H1 (cell line): ENCODE measurements around the gene PLEKHG2. TPM values are rescaled to one million over a fixed set of nuclear protein-coding genes. Genes with fewer than 3 reads are reported as not detected.

Experiments used
- CTCF ChIA-PET: fragments of 300-600 bp; sonication (Branson Sonifier 250); formaldehyde crosslinking; loops from one replicate; lab custom pipeline; 2021; ENCODE audit not compliant: partially characterized antibody; lab: Charles Lee
- POLR2A ChIA-PET: fragments of 300-600 bp; sonication (Branson Sonifier 250); formaldehyde crosslinking; loops from one replicate; lab custom pipeline; 2021; ENCODE audit warnings: inconsistent platforms; ENCODE audit not compliant: partially characterized antibody; lab: Charles Lee
- DNase-seq, 2 experiments: peaks; one replicate each; pipeline versions ENCODE4 v3.0.0 to v3.0.0-alpha.2; 2010 to 2022; ENCODE audit warnings: low spot score in 2 of 2, low read depth in 1 of 2, mixed read lengths in 1 of 2
- FAIRE-seq: peaks from 2 replicates; lab custom pipeline; 2011; peaks lifted over from hg19 to GRCh38; lab: Jason Lieb, UNC
- H2AFZ ChIP-seq: 2 replicates; pipeline ENCODE4 v1.8.1; 2012; ENCODE audit warnings: low read length, inconsistent platforms
- H2AK5ac ChIP-seq: 2 replicates; pipeline ENCODE4 v1.6.1; 2013; ENCODE audit warnings: low read depth, low read length
- H2BK120ac ChIP-seq: replicated peaks from 2 replicates; pipeline ENCODE3; 2013; ENCODE audit warnings: low read depth, low read length, inconsistent platforms
- H2BK12ac ChIP-seq: 2 replicates; pipeline ENCODE4 v1.6.1; 2013; ENCODE audit warnings: low read depth, low read length
- H2BK15ac ChIP-seq: 2 replicates; pipeline ENCODE4 v1.6.1; 2013; ENCODE audit warnings: low read length
- H2BK20ac ChIP-seq: 2 replicates; pipeline ENCODE4 v1.6.1; 2013; ENCODE audit warnings: low read length
- H2BK5ac ChIP-seq: 2 replicates; pipeline ENCODE4 v1.6.1; 2013; ENCODE audit warnings: low read depth, low read length
- H3K14ac ChIP-seq: 2 replicates; pipeline ENCODE4 v1.6.1; 2013; ENCODE audit warnings: inconsistent platforms; ENCODE audit not compliant: insufficient read length
- H3K18ac ChIP-seq: 2 replicates; pipeline ENCODE4 v1.6.1; 2013; ENCODE audit warnings: low read length; ENCODE audit errors: extremely low read depth
- H3K23ac ChIP-seq: 2 replicates; pipeline ENCODE4 v1.6.1; 2013; ENCODE audit warnings: inconsistent platforms; ENCODE audit not compliant: insufficient read length
- H3K23me2 ChIP-seq: 2 replicates; pipeline ENCODE4 v1.6.1; 2013; ENCODE audit warnings: low read depth, low read length
- H3K27ac ChIP-seq: 2 replicates; pipeline ENCODE4 v1.6.1; 2011; ENCODE audit warnings: low read depth, low read length, inconsistent platforms
- H3K27me3 ChIP-seq, 4 experiments: replicated peaks in 1 of 4; 1 replicate in 1 of 4; 2 replicates in 3 of 4; pipeline versions ENCODE4 v1.6.1 to v1.8.1; 2011 to 2013; ENCODE audit warnings: low read length in 3 of 4, mild to moderate bottlenecking in 3 of 4, inconsistent platforms in 2 of 4, mixed read lengths in 2 of 4, moderate library complexity in 1 of 4; ENCODE audit not compliant: control insufficient read depth in 3 of 4, insufficient read depth in 3 of 4; ENCODE audit errors: extremely low read depth in 1 of 4
- H3K36me3 ChIP-seq, 4 experiments: 2 replicates each; pipeline versions ENCODE4 v1.6.1 to v1.8.1; 2011 to 2013; ENCODE audit warnings: mild to moderate bottlenecking in 4 of 4, low read length in 3 of 4, moderate library complexity in 2 of 4, control low read depth in 1 of 4, inconsistent platforms in 1 of 4; ENCODE audit not compliant: insufficient read depth in 4 of 4, control insufficient read depth in 2 of 4
- H3K4ac ChIP-seq: replicated peaks from 2 replicates; pipeline ENCODE3; 2013; ENCODE audit warnings: low read length, low read depth, mixed read lengths, inconsistent platforms; ENCODE audit not compliant: insufficient read length
- H3K4me1 ChIP-seq, 4 experiments: replicated peaks in 1 of 4; 1 replicate in 1 of 4; 2 replicates in 3 of 4; pipeline versions ENCODE4 v1.6.1 to v1.8.1; 2011 to 2013; ENCODE audit warnings: low read length in 3 of 4, inconsistent platforms in 2 of 4, mixed read lengths in 1 of 4; ENCODE audit not compliant: insufficient read depth in 4 of 4, control insufficient read depth in 3 of 4
- H3K4me2 ChIP-seq, 2 experiments: 2 replicates each; pipeline versions ENCODE4 v1.6.1 to v1.8.1; 2011 to 2013; ENCODE audit warnings: low read depth in 2 of 2, low read length in 2 of 2, control low read depth in 1 of 2, inconsistent platforms in 1 of 2, mild to moderate bottlenecking in 1 of 2; ENCODE audit not compliant: insufficient read depth in 1 of 2
- H3K4me3 ChIP-seq, 4 experiments: fragments of 200-600, 300-600 bp in 1 of 4; sonication (generic), shearing (Covaris generic), sonication (Bioruptor Twin) in 1 of 4; 2 replicates each; pipeline versions ENCODE4 v1.5.1 to v1.8.1; 2011 to 2016; ENCODE audit warnings: low read length in 4 of 4, low read depth in 3 of 4, control low read depth in 2 of 4, inconsistent platforms in 2 of 4, mild to moderate bottlenecking in 2 of 4, mixed read lengths in 1 of 4, moderate library complexity in 1 of 4; ENCODE audit not compliant: insufficient read depth in 2 of 4; ENCODE audit errors: extremely low read depth in 1 of 4
- H3K56ac ChIP-seq: replicated peaks from 2 replicates; pipeline ENCODE3; 2013; ENCODE audit warnings: low read depth, mild to moderate bottlenecking, mixed read lengths, low read length, inconsistent platforms; ENCODE audit not compliant: insufficient read length
- H3K79me1 ChIP-seq: 2 replicates; pipeline ENCODE4 v1.6.1; 2013; ENCODE audit warnings: low read depth, low read length, control low read depth
- H3K79me2 ChIP-seq, 2 experiments: 2 replicates each; pipeline versions ENCODE4 v1.6.1 to v1.8.1; 2012 to 2013; ENCODE audit warnings: low read length in 2 of 2, mild to moderate bottlenecking in 2 of 2, inconsistent platforms in 1 of 2; ENCODE audit not compliant: insufficient read depth in 2 of 2, control insufficient read depth in 1 of 2
- H3K9ac ChIP-seq, 4 experiments: replicated peaks in 1 of 4; 1 replicate in 1 of 4; 2 replicates in 3 of 4; pipeline versions ENCODE4 v1.6.1 to v1.8.1; 2011 to 2013; ENCODE audit warnings: low read depth in 3 of 4, low read length in 3 of 4, control low read depth in 2 of 4, mild to moderate bottlenecking in 2 of 4, moderate library complexity in 2 of 4, inconsistent platforms in 1 of 4; ENCODE audit errors: extremely low read depth in 1 of 4
- H3K9me3 ChIP-seq, 2 experiments: 2 replicates each; pipeline versions ENCODE4 v1.6.1 to v1.8.1; 2012 to 2013; ENCODE audit warnings: mild to moderate bottlenecking in 2 of 2, moderate library complexity in 2 of 2, control low read depth in 1 of 2, inconsistent platforms in 1 of 2, low read depth in 1 of 2, low read length in 1 of 2, mixed read lengths in 1 of 2; ENCODE audit not compliant: insufficient read depth in 2 of 2
- H4K20me1 ChIP-seq, 2 experiments: replicated peaks in 1 of 2; 2 replicates each; pipeline versions ENCODE3 to v1.8.1; 2011 to 2013; ENCODE audit warnings: inconsistent platforms in 2 of 2, low read length in 2 of 2, mild to moderate bottlenecking in 1 of 2; ENCODE audit not compliant: insufficient read depth in 2 of 2, control insufficient read depth in 1 of 2
- H4K5ac ChIP-seq: 2 replicates; pipeline ENCODE4 v1.6.1; 2013; ENCODE audit warnings: low read length, low read depth, mixed read lengths, inconsistent platforms; ENCODE audit not compliant: insufficient read length
- H4K8ac ChIP-seq: 2 replicates; pipeline ENCODE4 v1.8.0; 2013; ENCODE audit warnings: mild to moderate bottlenecking, moderate library complexity, low read length, inconsistent platforms; ENCODE audit not compliant: insufficient read depth; ENCODE audit errors: extremely low read depth
- H4K91ac ChIP-seq: replicated peaks from 2 replicates; pipeline ENCODE3; 2013; ENCODE audit warnings: low read length, mixed read lengths, inconsistent platforms; ENCODE audit not compliant: insufficient read length
- BRCA1 ChIP-seq: IDR thresholded peaks from 2 replicates; pipeline ENCODE4 v1.6.1; 2012; ENCODE audit warnings: low read depth, low read length, improper control_type of control experiment
- CBX5 ChIP-seq: fragments of 300-800, 300-1000 bp; sonication (generic); IDR thresholded peaks from 2 replicates; pipeline ENCODE4 v1.7.1; 2016; ENCODE audit warnings: antibody characterized with exemption, low read length, low read depth
- EP300 ChIP-seq, 2 experiments: IDR thresholded peaks; 1 replicate in 1 of 2; 2 replicates in 1 of 2; pipeline ENCODE4 v1.6.1; 2011 to 2012; ENCODE audit warnings: low read depth in 2 of 2, low read length in 2 of 2, mild to moderate bottlenecking in 2 of 2, borderline replicate concordance in 1 of 2, inconsistent platforms in 1 of 2, moderate library complexity in 1 of 2
- EZH2 ChIP-seq: fragments of 200-600 bp; sonication (generic); IDR thresholded peaks from 2 replicates; pipeline ENCODE4 v1.7.1; 2012; ENCODE audit warnings: low read depth, mild to moderate bottlenecking, moderate library complexity, low read length, inconsistent platforms; ENCODE audit not compliant: severe bottlenecking
- GTF2F1 ChIP-seq: IDR thresholded peaks from 2 replicates; pipeline ENCODE4 v1.6.1; 2012; ENCODE audit warnings: low read depth, low read length, improper control_type of control experiment, borderline replicate concordance
- JUN ChIP-seq: IDR thresholded peaks from 2 replicates; pipeline ENCODE4 v1.6.1; 2011; ENCODE audit warnings: low read depth, mild to moderate bottlenecking, improper control_type of control experiment, low read length
- KDM5A ChIP-seq: fragments of 200-600 bp; IDR thresholded peaks from 2 replicates; pipeline ENCODE4 v1.7.1; 2012; ENCODE audit warnings: mild to moderate bottlenecking, low read length, inconsistent platforms, mixed read lengths
- RAD21 ChIP-seq, 2 experiments: IDR thresholded peaks in 1 of 2; conservative IDR thresholded peaks in 1 of 2; 2 replicates each; pipeline ENCODE4 v1.6.1; 2011; ENCODE audit warnings: low read depth in 2 of 2, low read length in 2 of 2, improper control_type of control experiment in 1 of 2, inconsistent platforms in 1 of 2, mild to moderate bottlenecking in 1 of 2, moderate library complexity in 1 of 2
- TEAD4 ChIP-seq: IDR thresholded peaks from 2 replicates; pipeline ENCODE4 v1.6.1; 2012; ENCODE audit warnings: low read depth, low read length, inconsistent platforms, mixed read lengths
- YY1 ChIP-seq: IDR thresholded peaks from 2 replicates; pipeline ENCODE4 v1.6.1; 2011; ENCODE audit warnings: low read depth, mild to moderate bottlenecking, low read length
- WGBS, 2 experiments: shearing (Covaris generic) in 1 of 2; methylation state at CpG; one replicate each; pipeline versions ENCODE4 v1.1.6 to v1.1.7; 2013 to 2015; ENCODE audit warnings: low lambda C conversion rate in 2 of 2, mixed read lengths in 2 of 2, inconsistent platforms in 1 of 2, low coverage in 1 of 2, missing lambda C conversion rate in 1 of 2; ENCODE audit not compliant: insufficient replicate concordance in 2 of 2, insufficient coverage in 1 of 2, insufficient read length in 1 of 2; ENCODE audit errors: extremely low coverage in 1 of 2, missing lambda C conversion rate in 1 of 2; 5-methylcytosine and 5-hydroxymethylcytosine counted together
- polyA plus RNA-seq, 7 experiments: library from polyadenylated mRNA; depleted of rRNA in 3 of 7; stranded (reverse) in 5 of 7; unstranded in 2 of 7; fragments of >200 nt in 5 of 7; fragments of 200-250 nt in 2 of 7; gene quantifications; 1 replicate in 5 of 7; 2 replicates in 1 of 7; 4 replicates in 1 of 7; pipeline versions ENCODE4 v1.2.1 to v1.2.3, GENCODE V29; 2011 to 2013; ENCODE audit warnings: missing spikeins in 2 of 7, mixed read lengths in 2 of 7
- total RNA-seq: library from RNA; stranded (reverse); fragmentation: NEBNext Ultra II Directional; extraction: Animal tissue kit (Norgen Biotek cat#: 25700); gene quantifications from 2 replicates; pipeline ENCODE4 v1.2.1, GENCODE V29; 2021

PLEKHG2 gene
- total and polyA plus RNA-seq, 2 of the 8 experiments (the other 6 are each of a cell fraction or from before 2014, with no cell fraction given) = 16.9 to 65.7 TPM

- WGBS, 2 experiments = 89% methylated on average over 7 of the region's 7 CpGs; no CpG with 5 or more reads in 1 of the 2 experiments
- H3K9me3 ChIP-seq = no peaks in the 10 kb centered on the region
- H3K4me1 ChIP-seq = no peaks in the 10 kb centered on the region; a peak in 1 of 7 replicates
- peaks cover 7% of the 10 kb centered on the region for H3K79me1 ChIP-seq
- no peaks in the 10 kb centered on the region; the same call in 1 of the 2 replicates for H3K23me2 ChIP-seq
- no peak overlapping the region for H2BK15ac ChIP-seq
- H3K79me2 ChIP-seq = no peaks in the 10 kb centered on the region
- no peak overlapping the region for H3K4me2 ChIP-seq
- H3K18ac ChIP-seq = no peak overlapping the region
- H3K4ac ChIP-seq = no peak overlapping the region
- CTCF ChIA-PET = interaction anchor here (0.6 to 1.3 kb wide), 4 partner anchors 10 to 63 kb away, joined by 3 to 4 read pairs (median 4); partner anchors contain the start of gene TIMM50
- H2BK20ac ChIP-seq = no peak overlapping the region
- no peak overlapping the region for H3K9ac ChIP-seq
- DNase-seq (no peak), FAIRE-seq (no peak)
- no peak overlapping the region for H3K23ac ChIP-seq
- no peak overlapping the region for H3K4me3 ChIP-seq
- no peak overlapping the region for H3K27ac ChIP-seq
- H2BK5ac ChIP-seq = no peak overlapping the region
- no peak overlapping the region for H4K91ac ChIP-seq
- no peak overlapping the region for H3K14ac ChIP-seq
- no peak overlapping the region for H2BK12ac ChIP-seq
- H2AFZ ChIP-seq = no peak overlapping the region
- no peak overlapping the region for H3K56ac ChIP-seq
- no peaks in the 10 kb centered on the region for H3K27me3 ChIP-seq
- H4K8ac ChIP-seq = no peak overlapping the region
- peaks cover 6 to 19% of the 10 kb centered on the region in 2 experiments for H4K20me1 ChIP-seq
- POLR2A ChIA-PET = interaction anchor here (0.8 to 1.6 kb wide), 7 partner anchors 22 to 62 kb away, joined by 3 to 7 read pairs (median 4); partner anchors contain the start of genes DLL3, EID2B, RPS16 and SUPT5H
- no peak overlapping the region for H4K5ac ChIP-seq
- TF ChIP-seq GTF2F1 (no peak), BRCA1 (no peak), TEAD4 (no peak), RAD21 (IDR thresholded peaks at IDR 0.05 in 1 of 2, conservative IDR thresholded peaks at IDR 0.05 in 1 of 2; ENCODE audit: low read depth in 2 of 2, low read length in 2 of 2) (no peak), CBX5 (no peak), KDM5A (no peak), EZH2 (no peak), JUN (no peak), YY1 (no peak), EP300 (IDR thresholded peaks at IDR 0.05; ENCODE audit: borderline replicate concordance in 1 of 2, low read depth in 2 of 2, low read length in 2 of 2) (no peak)
- no peak overlapping the region for H2AK5ac ChIP-seq
- no peak overlapping the region for H2BK120ac ChIP-seq
- H3K36me3 ChIP-seq = peaks cover 39 to 72% (median 66%) of the 10 kb centered on the region in 4 experiments
These were observed 58.4 kb downstream of the PLEKHG2 start for GRCh38 chr19:39470724-39471339.
